ENCODE results near the gene MLLT6. TPM values are rescaled to one million over a fixed set of nuclear protein-coding genes. Genes with fewer than 3 reads are reported as not detected.
A peak's percentile ranks its signal among the peaks of the same experiment; 100 is the strongest.

The MLLT6 gene
- total and polyA plus RNA-seq, 10 of the 15 experiments (the other 5 are each of a cell fraction or from before 2014, with no cell fraction given), result 4.8 to 105 (median 36.3) TPM

DNA sequence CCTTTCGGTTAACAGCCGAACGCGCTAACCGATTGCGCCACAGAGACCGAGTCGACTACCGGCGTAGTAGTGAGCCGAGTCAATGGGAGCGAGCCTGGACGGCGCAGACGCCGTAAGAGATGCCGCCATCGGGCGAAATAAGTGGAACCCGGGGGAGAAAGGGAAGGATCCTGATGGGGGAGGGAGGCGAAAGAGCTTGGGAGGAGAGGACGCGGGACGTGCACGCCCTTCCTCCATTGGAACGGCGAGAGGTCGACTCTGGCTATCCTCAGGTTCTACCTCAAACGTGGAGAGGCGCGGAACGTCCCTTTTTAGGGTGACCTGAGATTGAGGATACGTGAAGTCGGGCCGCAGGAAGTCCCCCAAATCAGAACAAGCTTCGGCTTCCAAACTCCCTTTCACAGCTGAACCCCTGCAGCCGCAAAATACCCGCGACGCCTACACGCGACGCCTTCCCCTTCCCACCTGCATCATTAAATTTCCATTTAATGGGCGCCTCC is 46.8 kb downstream of the MLLT6 start:
- RAD21 ChIA-PET (ENCODE audit: unreplicated experiment), result interaction anchor here (0.7 to 1.8 kb wide), 10 partner anchors 20 to 403 kb away, joined by 3 to 6 read pairs (median 4); partner anchors contain the start of genes EPOP and RPL23
- CTCF ChIA-PET, result interaction anchor here (0.6 to 1.6 kb wide), 9 partner anchors 11 to 990 kb away, joined by 3 to 6 read pairs (median 4); partner anchors contain the start of gene CISD3
- BruUV-seq (replicated peaks), result TSS peak; percentile 63
- H3K27me3 ChIP-seq (replicated peaks in 1 of 2; ENCODE audit: control insufficient read depth in 2 of 2, insufficient read depth in 2 of 2, low read length in 1 of 2), result no peaks in the 10 kb centered on the region; a peak in 1 of 4 replicates
- peak overlapping the region; percentile 55 for H2AFZ ChIP-seq (ENCODE audit: control insufficient read depth, low read depth, low read length)
- intact Hi-C loops (cut with micrococcal nuclease; ENCODE audit: unreplicated experiment) (loop anchor here (1.0 to 2.0 kb wide), 3 partner anchors 47 to 117 kb away; partner anchors contain the start of gene PIP4K2B), in situ Hi-C loops (cut with MboI) (loop anchor here (10.0 kb wide), 1 partner anchor 403 kb away; the partner anchor contains the start of gene PLXDC1)
- FAIRE-seq (no peak), DNase-seq (ENCODE audit: low read depth, low spot score) (peak; percentile 80), ATAC-seq (peak; percentile 28)
- under 1% methylated on average over 43 of the region's 44 CpGs for WGBS (ENCODE audit: insufficient coverage, insufficient replicate concordance, low lambda C conversion rate, missing lambda C conversion rate)
- H3K4me2 ChIP-seq (ENCODE audit: control insufficient read depth, insufficient read depth), result peak overlapping the region; percentile 99
- H3K9me3 ChIP-seq (replicated peaks; ENCODE audit: control insufficient read depth, insufficient read depth, low read length), result no peaks in the 10 kb centered on the region
- H3K4me3 ChIP-seq, result peak overlapping the region; percentile 70
- POLR2A ChIA-PET, result interaction anchor here (0.6 to 1.6 kb wide), 14 partner anchors 11 to 401 kb away, joined by 3 to 8 read pairs (median 3); partner anchors contain the start of gene LASP1
- peaks cover 0 to 12% of the 10 kb centered on the region in 2 experiments; a peak in 3 of 4 replicates for H3K36me3 ChIP-seq (ENCODE audit: control insufficient read depth in 2 of 2, insufficient read depth in 2 of 2, low read length in 1 of 2)
- peaks cover 34% of the 10 kb centered on the region for H3K79me2 ChIP-seq (ENCODE audit: control insufficient read depth, insufficient read depth, low read length)
- H4K20me1 ChIP-seq (ENCODE audit: control insufficient read depth, insufficient read depth), result no peaks in the 10 kb centered on the region
- H3K4me1 ChIP-seq (ENCODE audit: control insufficient read depth, insufficient read depth, low read length), result peaks cover 17% of the 10 kb centered on the region
- SMC1A ChIA-PET (ENCODE audit: uncharacterized antibody, unreplicated experiment), result interaction anchor here (0.9 to 1.9 kb wide), 7 partner anchors 17 to 401 kb away, joined by 3 to 6 read pairs (median 4); no protein-coding TSS in a partner anchor
- peak overlapping the region; percentile 86 for H3K27ac ChIP-seq (ENCODE audit: control insufficient read depth, insufficient read depth)
- H3K9ac ChIP-seq (ENCODE audit: control insufficient read depth, insufficient read depth, low read length), result peak overlapping the region; percentile 79
- TF ChIP-seq ZNF274 (IDR thresholded peaks at IDR 0.05; ENCODE audit: insufficient read depth, insufficient read length), result no peak
- TF ChIP-seq, protein P1, sequence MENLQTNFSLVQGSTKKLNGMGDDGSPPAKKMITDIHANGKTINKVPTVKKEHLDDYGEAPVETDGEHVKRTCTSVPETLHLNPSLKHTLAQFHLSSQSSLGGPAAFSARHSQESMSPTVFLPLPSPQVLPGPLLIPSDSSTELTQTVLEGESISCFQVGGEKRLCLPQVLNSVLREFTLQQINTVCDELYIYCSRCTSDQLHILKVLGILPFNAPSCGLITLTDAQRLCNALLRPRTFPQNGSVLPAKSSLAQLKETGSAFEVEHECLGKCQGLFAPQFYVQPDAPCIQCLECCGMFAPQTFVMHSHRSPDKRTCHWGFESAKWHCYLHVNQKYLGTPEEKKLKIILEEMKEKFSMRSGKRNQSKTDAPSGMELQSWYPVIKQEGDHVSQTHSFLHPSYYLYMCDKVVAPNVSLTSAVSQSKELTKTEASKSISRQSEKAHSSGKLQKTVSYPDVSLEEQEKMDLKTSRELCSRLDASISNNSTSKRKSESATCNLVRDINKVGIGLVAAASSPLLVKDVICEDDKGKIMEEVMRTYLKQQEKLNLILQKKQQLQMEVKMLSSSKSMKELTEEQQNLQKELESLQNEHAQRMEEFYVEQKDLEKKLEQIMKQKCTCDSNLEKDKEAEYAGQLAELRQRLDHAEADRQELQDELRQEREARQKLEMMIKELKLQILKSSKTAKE (IDR thresholded peaks at IDR 0.05; ENCODE audit: low read depth, poor library complexity, severe bottlenecking), result peak; percentile 41
- TF ChIP-seq, protein P2, sequence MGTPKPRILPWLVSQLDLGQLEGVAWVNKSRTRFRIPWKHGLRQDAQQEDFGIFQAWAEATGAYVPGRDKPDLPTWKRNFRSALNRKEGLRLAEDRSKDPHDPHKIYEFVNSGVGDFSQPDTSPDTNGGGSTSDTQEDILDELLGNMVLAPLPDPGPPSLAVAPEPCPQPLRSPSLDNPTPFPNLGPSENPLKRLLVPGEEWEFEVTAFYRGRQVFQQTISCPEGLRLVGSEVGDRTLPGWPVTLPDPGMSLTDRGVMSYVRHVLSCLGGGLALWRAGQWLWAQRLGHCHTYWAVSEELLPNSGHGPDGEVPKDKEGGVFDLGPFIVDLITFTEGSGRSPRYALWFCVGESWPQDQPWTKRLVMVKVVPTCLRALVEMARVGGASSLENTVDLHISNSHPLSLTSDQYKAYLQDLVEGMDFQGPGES (IDR thresholded peaks at IDR 0.05), result no peak
- TF ChIP-seq, protein P3, sequence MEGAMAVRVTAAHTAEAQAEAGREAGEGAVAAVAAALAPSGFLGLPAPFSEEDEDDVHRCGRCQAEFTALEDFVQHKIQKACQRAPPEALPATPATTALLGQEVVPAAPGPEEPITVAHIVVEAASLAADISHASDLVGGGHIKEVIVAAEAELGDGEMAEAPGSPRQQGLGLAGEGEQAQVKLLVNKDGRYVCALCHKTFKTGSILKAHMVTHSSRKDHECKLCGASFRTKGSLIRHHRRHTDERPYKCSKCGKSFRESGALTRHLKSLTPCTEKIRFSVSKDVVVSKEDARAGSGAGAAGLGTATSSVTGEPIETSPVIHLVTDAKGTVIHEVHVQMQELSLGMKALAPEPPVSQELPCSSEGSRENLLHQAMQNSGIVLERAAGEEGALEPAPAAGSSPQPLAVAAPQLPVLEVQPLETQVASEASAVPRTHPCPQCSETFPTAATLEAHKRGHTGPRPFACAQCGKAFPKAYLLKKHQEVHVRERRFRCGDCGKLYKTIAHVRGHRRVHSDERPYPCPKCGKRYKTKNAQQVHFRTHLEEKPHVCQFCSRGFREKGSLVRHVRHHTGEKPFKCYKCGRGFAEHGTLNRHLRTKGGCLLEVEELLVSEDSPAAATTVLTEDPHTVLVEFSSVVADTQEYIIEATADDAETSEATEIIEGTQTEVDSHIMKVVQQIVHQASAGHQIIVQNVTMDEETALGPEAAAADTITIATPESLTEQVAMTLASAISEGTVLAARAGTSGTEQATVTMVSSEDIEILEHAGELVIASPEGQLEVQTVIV (IDR thresholded peaks at IDR 0.05; ENCODE audit: borderline replicate concordance, partially characterized antibody), result no peak
- TF ChIP-seq FOS (IDR thresholded peaks at IDR 0.05; ENCODE audit: borderline replicate concordance, extremely low read depth, insufficient read length), result no peak
- peak; percentile 82 for TF ChIP-seq YY1 (IDR thresholded peaks at IDR 0.05; ENCODE audit: low read depth, low read length)
- TF ChIP-seq CEBPB (IDR thresholded peaks at IDR 0.05; ENCODE audit: borderline replicate concordance in 1 of 2, low read depth in 2 of 2, low read length in 2 of 2), result peak in 1 of 2 experiments; percentile 65; a peak in 1 of 4 replicates
- TF ChIP-seq NFXL1 (IDR thresholded peaks at IDR 0.05; ENCODE audit: borderline replicate concordance), result no peak
- no peak for TF ChIP-seq CHD1 (IDR thresholded peaks at IDR 0.05; ENCODE audit: low read depth, low read length)
- no peak for TF ChIP-seq SUZ12 (IDR thresholded peaks at IDR 0.05; ENCODE audit: unreplicated experiment)
- TF ChIP-seq, protein P4, sequence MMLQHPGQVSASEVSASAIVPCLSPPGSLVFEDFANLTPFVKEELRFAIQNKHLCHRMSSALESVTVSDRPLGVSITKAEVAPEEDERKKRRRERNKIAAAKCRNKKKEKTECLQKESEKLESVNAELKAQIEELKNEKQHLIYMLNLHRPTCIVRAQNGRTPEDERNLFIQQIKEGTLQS (IDR thresholded peaks at IDR 0.05; ENCODE audit: borderline replicate concordance, extremely low read depth, low read depth, low read length), result no peak
- TF ChIP-seq POLR2AphosphoS5 (IDR thresholded peaks at IDR 0.05; ENCODE audit: low read length), result peak; percentile 2; the same call in 1 of the 2 replicates
- TF ChIP-seq GATAD2B (conservative IDR thresholded peaks at IDR 0.05; ENCODE audit: low read depth), result 0 out of 2 replicates have a peak, but pooled peaks have one; percentile 56
